Stimulated activated CD4-positive, alpha-beta T cell treated with anti-CD3 and anti-CD28 coated beads, Interleukin-15, amount 100 ng/mL, for 48 hours (primary cell): ENCODE data around the gene NCOA5.

Source experiments
- DNase-seq, 2 donors: peaks; one replicate each; pipeline ENCODE4 v3.0.0-alpha.2; 2020; ENCODE audit warnings: low read depth in 2 of 2

Gene NCOA5

DNA sequence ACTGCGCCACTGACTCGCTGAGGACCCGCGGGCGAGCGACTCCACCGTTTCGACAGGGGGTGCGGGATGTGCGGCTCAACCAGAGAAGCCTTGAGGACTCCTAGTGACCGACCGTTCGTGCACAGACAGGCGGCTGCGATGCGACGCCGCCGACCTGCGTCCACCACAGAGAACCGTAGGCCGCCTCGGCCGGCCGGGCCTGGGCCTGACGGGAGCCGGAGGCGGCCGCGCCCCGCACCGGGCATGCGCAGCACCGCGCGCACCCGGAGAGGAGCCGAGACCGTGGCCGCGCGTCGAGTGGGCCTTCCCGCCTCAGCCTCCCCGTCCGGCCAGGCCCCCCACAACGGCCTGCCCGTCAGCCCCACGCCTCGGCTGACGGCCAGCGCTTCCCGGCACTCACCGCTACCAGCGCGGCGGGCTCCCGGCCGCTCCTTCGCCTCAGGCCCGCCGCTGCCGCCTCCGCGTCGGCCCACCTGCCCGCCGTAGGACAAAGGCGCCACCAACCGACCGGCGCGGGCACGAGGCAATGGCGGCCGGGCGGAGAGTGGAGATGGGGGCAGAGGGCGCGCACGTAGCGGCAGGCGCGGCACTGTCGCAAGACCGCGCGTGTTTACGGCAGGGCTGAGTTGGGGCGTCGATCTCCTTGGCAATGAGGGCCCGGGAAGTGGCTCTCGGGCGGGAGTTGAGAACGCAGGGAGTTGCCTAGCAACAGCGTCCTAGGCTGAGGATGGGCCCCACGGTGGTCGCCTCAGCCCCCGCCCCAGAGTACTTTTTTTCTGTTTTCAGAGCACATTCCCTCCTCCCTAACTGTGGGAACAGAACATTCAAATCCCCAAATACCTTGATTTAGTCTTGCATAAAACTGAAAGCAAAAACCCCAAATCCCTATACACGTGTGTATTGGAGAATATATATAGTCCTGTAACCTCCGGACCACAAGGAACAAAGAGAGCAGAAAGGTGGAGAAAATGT is at the start of gene NCOA5:
Gene NCOA5 (minus strand): TSS at position 546 of the 972 bp plus-strand sequence. CDS start 10,538 bp downstream, outside the sequence.
- peak; percentile 93 to 95 for DNase-seq

DNA sequence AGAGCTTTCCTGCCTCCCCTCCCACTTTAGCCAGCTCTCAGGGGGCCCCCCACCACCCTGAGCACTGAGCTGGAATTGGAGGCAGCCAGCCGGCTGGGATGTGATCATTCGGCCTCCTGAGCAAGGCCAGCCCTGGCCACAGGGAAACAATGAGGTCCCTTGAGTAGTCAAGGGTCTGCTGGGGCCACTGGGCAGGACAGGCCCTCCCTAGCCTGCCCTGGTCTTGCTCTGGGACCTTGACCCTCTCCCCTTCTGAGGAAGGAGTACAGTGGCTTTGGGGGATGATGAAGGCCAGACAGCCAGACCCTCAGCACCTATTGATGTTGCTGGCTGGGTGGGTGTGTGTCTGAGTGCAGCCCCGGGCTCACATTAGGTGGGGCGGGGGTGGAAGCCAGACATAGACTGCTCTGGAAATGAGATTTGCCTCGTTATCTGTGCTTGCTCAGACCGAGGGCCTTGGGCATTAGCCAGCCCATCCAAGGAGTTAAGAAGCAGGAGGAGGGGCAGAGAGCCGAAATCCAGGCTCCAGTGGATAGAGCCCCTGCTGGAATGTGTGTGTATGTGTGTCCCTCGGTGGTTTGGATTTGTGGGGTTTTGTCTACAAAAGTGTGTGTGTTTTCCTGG is 49.6 kb upstream of the NCOA5 start:
- DNase-seq = no peak

DNA sequence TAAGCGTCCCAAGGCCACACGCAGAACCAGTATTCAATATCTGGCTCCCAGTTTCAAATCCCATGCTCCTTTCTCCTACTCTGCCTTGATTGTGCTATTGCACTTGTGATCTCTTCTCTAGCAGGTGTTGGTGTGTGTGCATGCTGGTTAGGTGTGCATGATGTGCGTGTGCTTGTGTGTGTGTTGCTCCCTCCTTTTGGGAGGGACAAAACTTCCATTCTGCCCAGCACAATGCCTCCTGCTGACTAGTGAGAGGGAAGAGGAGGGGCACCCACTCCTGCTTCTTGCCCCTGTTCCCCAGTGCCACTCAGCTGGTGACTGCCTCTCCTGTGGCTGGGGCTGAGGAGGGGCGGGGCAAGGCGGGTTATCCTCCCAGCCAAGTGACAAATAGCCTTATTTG is 48.1 kb upstream of the NCOA5 start:
- no peak for DNase-seq

DNA sequence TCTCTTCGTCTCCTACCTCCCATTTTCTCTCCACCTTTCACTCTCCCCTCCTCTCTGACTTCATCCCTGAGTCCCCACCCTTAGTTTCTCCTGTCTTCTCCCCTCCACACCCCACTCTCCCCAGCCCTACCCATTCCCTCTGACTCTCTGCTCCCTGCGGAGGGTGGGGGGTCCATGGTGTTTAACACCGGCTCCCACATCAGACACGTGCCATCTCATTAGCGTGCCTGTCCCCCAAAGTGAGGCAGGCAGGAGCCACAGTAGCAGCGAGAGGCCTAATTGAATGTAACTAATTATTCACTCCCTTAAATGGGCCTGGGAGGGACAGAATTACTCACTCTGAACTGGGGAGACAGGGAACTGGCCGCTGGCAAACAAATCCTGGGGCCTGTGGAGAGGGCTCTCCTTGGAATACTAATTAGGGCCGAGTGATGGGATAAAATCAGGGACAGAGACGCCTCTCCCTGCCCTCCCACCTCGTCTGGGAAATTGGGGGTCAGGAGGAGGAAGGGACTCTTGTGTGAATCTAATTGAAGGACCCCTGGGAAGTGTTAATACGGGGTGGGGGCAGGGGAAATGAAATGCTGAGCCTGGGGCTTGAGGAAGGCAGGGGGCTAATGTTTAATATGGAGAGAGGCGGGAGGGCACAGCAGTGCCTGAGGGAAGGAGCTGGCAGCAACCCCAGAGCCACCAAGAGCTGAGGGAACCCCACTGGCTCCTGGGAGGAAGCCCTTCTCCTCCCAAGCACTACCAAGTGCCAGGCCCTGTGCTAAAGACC is 46.3 kb upstream of the NCOA5 start:
- DNase-seq = no peak

DNA sequence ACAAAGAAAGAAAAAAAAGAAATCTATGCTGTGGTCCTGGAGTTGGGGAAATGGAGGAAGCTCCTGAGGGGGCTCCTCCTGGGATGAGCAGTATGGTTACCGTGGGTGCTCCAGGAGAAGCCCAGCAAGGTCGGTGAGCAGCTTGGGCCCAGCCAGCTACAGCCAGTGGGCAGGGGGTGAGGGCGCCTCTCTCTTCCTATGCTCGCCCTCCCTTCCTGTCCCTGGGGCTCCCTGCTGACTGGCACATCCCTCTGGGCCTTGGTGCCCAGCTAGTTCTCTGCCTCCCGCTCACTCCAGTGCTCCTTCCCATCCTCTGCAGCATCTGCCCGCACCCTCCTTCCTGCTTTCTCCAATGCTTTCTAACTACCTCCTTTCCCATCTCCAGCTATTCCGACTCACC is 45.0 kb upstream of the NCOA5 start:
- no peak for DNase-seq

DNA sequence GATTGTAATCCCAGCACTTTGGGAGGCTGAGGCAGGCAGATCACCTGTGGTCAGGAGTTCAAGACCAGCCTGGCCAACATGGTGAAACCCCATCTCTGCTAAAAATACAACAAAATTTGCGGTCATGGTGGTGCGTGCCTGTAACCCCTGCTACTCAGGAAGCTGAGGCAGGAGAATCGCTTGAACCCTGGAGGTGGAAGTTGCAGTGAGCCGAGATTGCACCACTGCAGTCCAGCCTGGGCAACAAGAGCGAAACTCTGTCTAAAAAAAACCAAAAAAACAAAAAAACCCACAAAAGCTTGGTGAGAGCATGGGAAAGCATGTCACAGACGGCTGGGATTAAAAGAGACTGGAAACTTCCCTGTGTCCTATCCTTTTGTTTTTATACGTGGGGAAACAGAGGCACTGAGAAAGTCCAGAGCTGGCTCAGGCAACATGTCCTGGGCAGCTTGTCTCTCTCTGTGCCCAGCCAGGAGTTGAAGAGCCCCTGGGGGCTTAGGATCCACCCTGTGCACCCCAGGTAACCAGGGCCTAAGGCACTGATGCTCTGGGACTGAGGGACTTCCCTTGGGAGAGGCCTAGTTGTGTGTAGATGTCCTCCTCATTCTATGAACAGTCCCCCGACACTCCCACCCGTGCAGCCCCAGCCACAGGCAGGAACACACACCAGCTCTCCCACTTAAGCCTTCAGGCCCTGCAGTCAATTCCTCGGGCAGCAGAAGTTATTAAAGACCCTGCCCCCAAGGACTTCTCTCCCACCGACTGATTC is 44.3 kb upstream of the NCOA5 start:
- no peak for DNase-seq

DNA sequence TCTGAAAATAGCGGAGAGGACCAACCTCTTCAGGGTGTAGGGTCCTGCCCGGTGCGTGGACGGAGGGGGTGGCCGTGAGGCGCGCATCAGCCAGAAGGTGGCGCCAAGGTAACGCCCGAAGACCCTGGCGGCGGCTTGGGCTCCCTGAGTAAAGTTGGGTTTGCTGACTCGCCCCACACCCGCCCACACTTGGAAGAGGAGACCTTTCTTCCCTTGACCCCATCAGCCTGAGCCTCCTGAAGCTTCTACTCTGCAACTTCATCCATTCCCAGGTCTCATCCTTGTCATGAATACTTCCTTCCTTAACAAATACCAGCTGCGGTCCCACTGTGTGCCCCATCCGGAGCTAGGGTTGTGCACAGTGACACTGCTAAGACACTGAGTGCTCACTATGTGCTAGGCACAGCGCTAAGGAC is 43.0 kb upstream of the NCOA5 start:
- peak; percentile 33 to 60 for DNase-seq

DNA sequence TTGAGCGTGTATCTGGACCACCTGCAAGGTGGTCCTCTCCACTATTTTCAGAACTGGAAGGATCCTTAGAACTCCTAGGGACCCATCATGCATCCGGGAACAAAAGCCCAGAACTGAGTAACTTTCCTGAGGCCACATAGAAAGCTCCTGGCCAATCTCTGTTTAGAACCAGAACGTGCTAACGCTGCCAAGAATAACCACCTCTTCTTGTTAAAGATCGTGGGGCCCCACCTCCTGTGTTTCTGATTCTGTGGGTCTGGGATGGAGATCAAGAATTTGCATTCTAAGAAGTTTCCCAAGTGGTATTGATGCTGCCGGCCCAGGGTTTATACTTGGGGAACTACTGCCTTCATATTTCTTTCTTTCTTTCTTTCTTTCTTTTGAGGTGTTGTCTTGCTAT is 41.6 kb upstream of the NCOA5 start:
- no peak for DNase-seq

DNA sequence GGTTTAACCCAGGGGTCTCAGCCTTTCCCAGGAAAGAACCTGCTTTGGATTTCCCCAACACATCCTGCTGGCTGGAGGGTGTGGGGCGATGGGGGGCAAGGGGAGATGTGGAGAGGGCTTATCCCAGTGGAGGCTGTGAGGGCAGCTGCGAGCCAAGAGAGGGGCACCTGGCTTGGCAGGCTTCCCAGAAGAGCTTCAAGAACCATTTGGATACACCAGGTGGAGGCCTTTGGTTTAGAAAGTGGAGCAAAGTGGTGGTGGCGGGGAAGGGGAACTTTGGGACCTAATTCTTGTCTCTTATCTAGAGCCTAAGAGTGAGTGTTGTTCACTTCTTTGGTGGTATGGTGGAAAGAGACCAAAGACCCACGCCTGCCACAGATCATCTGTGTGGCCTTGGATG is 40.8 kb upstream of the NCOA5 start:
- no peak for DNase-seq

DNA sequence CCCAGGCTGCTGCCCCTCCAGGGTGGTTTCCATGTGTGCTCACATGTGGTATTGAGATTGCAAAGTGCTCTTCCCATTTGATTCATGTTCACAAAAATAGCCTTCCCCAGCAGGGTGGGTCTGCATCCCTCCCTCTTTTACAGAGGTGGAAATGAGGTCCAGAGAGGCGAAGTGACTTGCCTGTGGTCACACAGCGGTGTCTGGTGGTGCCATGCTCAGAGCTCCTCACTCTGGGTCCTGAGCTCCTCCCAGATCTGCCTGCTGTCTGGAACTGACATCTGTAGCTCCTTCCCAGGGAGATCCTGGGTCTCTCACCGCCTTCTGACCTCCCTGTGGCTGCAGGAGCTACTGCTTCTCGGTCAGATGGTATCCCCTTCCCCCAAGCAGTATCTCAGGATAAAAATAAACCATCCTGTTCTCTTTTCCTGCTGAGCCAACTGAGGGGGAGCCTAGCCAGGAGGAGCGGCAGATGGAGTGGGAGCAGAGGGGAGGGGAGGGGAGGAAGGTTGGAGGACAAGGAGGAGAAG is 40.3 kb upstream of the NCOA5 start:
- no peak for DNase-seq

DNA sequence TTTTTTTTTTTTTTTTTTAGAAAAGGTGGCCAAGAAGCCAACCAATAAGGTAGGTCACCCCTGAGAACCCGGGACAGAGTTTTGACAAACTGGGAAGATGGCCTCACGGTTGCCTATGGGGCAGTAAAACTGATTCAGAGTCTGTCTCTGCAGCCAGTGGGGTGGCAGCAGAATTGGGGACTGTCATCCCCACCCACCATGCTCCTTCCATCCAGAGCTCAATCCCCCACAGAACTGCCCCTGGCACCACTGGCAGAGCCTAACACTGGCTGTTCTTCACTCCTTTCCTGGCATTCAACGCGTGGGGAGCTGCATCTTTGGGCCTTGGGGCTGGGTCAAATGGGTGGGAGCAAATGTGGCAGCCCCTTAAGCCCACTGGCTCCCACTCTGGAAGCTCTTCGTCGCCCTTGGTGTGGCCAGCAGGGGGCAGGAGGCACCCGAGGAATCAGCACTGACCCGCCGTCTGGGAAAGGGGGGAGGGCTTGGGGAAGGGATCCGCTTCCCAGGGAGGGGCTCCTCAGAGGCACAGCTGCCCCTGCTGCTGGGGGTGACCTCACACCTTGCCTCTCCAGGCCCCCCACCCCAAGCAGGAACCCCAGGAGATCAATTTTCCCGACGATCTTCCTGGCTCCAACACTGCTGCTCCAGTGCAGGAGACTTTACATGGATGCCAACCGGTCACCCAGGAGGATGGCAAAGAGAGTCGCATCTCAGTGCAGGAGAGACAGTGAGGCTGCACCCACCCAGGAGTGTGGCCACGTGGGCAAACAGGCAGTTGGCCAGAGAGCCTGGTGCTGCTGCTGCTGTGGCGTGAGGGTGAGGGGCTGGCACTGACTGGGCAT is 38.8 kb upstream of the NCOA5 start:
- DNase-seq = no peak

DNA sequence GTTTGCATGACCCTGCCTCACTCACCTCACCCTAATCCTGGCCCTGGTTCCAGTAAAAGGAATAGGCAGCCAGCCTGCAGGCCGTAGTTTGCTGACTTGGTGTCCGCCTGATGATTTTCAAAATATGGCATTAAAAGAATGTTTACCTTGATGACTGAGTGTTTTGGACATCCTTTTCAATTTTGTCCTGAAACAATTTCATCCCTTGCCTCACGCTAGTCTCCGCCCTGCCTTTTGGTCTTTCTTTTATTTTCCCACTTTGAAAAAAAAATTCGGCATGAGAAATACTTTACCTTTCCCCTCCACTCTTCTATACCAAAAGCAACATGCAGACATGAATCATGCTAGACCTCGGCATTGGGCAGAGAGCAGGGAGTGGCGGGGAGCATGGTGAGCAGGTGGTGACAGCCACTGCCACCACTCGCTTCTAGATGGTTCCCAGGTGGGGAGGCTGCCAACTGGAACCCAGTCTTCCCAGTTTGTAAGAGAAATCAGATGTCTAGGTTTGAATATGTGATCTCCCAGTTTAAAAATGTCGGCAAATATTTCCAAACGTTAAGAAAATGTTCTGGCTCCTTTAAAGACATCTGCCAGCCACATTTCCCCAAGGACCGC is 37.7 kb upstream of the NCOA5 start:
- DNase-seq = no peak

DNA sequence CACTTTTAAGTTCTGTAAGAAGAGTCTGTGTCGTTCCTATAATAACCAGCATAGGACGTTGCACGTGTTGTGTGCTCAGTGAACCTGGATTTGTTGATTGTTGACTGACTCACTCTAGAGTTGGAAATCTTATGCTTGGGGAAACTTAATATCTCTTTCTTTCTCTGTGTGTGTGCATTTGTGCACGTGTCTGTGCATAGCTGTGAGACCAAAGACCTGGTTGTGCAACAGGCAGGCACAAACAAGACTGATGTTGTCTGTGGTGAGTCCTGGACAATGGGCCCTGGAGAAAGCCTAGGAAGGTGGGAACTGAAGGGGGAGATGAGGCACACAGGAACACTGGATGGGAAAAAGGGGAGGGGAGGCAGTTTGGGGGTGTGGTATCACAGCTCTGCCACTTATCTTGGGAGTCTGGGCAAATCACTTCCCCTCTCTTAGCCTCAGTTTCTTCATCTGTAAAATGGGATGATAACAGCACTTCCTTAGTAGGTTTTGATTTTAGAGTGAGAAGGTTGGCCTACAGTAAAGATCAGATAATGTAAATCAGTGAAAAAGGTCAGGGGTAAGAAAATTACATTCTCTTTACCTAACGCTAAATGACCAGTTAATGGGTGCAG is 36.8 kb upstream of the NCOA5 start:
- no peak for DNase-seq

DNA sequence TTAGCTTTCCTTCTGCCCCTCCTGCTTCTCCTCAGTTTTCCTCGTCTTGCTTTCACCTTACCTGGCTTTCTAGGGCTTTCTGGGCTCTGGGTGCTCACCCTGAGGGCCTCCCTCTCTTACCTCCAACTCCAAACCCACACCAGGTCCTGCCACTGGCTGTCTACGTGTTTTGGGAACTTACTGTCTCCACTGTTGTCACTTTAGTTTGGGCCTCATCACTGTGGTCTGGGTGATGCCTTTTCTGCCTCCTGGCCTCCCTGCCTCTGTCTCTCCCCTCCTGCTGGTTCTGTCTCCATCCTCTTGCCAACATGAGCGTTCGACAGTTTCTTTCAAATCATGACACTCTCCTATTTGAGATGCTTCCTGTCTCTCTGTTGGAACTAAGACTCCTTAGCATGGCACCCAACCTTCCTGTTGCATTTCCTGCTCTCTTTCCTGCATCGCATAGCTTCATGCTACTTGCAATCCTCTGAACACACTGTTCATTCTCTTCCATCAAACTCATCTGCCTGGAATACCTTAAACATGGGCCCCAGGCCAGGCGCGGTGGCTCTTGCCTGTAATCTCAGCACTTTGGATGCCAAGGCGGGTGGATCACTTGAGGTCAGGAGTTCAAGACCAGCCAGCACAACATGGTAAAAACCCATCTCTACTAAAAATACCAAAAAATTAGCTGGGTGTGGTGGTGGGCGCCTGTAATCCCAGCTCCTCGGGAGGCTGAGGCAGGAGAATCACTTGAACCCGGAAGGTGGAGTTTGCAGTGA is 33.9 kb upstream of the NCOA5 start:
- no peak for DNase-seq

DNA sequence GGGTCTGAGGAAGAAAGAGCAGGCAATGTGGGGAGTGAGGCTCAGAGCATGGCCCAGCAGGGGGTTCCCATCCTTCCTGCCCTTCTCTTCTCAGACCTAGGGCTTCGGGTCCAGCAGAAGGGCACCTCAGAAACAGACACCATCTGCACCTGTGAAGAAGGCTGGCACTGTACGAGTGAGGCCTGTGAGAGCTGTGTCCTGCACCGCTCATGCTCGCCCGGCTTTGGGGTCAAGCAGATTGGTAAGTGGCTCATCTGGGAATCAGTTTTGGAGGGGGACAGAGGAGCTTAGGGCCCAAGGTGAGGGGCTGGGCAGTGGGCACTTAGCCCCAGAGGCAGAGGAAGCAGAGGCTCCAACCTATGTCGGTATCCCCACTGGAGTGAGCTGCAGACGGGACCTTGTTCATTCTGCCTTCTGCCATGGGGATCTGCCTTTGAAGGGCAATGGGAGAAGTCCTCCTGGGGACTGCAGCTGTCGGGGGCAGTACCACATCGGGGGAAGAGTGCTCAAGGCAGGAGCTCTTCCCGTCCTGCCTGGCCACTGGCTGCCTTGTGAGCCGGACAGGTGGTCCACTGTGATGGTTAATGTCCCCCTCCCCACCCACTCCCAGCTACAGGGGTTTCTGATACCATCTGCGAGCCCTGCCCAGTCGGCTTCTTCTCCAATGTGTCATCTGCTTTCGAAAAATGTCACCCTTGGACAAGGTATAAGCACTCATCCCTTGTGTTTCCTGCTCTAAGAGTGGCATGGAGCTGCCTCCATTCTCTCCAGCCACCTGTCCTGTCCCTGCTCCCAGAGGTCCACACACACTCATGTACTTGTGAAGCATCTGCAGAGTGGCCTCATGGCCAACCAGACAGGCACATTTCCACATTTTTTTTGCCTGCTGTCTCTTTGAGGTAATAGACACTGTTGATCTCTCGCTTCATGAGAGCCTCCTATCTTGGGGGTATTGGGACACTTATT is 33.0 kb upstream of the NCOA5 start:
- no peak for DNase-seq

DNA sequence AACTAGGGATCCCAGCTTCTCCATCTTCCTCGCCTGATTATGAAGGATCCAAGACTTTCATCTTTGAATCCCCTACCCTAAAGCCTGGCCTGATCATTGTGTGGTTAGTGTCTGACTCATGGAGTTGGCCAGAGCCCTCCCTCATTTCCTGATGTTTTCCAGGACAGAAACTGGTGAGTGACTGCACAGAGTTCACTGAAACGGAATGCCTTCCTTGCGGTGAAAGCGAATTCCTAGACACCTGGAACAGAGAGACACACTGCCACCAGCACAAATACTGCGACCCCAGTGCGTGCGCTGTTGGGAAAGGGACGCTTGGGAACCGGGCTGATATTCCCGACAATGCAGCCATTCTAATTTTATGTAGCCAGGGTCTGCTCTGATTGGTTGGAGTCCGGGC is 32.3 kb upstream of the NCOA5 start:
- no peak for DNase-seq

DNA sequence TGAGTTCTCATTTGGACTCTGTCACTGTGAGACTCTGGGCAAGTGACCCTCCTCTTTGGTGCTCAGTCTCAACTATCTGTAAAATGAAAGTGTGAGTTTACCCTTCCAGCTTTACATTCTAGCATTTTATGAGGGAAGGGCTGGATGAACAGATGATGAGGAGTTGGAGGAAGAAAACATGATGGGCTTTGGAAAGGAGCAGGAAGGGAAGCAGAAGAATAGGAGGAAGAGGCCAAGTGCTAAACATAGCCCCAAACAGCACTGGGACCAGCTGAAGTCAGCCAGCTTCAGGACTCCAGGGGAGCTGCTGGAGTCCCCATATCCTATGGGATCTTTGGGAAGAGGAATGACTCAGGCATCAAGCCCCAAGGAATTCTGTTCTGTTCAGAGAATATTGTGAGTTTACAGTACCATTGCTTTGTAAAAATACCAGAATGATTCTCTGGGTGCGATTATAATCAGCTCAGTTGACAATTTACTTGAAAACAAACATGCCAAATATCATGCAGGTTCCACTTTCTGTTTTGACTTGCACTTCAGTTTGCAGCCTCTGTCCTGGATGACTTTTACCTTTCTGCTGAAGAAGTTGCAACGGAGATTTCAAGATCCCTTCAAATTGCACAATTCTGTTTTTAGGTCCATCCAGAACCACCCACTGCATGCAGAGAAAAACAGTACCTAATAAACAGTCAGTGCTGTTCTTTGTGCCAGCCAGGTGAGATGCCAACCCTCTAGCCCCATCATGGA is 31.6 kb upstream of the NCOA5 start:
- DNase-seq = no peak
